CD4-positive, alpha-beta T cell treated with Interferon gamma for 1 hour (primary cell): ENCODE measurements around the gene UTP15.

Source experiments
- DNase-seq: peaks from one replicate; pipeline ENCODE4 v3.0.0-alpha.2; 2020

The UTP15 gene

DNA sequence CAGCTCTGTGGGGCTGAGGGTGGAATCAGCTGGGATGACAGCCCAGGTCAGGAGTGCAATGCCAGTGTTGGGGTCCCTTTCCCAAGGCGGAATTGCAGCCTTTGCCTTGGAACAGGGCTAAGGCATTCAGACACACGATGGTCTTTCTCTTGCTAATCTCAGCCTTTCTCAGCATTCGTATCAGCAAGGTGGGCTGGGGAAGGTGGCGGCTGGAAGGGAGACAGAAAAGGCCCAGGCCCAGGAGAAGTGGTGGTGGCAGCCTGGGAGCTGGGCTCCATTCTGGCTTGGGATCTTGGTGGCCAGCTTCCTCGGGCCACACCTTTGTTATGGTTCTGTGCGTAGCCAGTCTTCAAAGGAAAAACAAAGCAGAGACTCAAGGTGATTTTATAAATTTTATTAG, 59.3 kb downstream of the UTP15 start:
- no peak for DNase-seq

DNA sequence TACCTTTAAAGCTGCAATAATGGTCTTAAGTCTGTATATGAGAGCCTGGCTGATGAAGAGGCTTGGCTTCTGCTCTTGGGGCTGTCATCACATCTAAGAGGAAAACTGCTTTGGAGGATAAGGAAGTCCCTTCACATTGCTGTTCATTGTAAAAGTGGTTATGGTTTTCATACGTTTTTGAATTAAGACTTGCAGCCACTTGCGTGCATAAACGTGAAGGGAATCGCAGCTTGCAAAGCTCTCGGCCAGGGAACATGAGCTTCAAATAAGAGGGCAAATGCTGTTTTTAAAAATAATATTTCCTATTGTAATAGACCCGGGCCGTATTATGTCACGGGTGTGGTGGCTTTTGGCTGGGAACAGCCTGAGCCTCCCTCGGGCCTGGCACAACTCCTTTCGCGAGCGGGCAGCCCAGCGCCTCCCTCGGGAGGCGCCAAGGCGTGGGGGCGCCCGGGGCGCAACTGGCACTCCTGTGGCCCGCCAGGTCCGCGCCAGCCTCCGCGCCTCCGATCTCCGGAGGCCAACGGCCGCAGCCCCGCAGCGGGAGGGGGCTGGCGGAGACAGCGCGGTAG, 59.9 kb downstream of the UTP15 start:
- DNase-seq: no peak

DNA sequence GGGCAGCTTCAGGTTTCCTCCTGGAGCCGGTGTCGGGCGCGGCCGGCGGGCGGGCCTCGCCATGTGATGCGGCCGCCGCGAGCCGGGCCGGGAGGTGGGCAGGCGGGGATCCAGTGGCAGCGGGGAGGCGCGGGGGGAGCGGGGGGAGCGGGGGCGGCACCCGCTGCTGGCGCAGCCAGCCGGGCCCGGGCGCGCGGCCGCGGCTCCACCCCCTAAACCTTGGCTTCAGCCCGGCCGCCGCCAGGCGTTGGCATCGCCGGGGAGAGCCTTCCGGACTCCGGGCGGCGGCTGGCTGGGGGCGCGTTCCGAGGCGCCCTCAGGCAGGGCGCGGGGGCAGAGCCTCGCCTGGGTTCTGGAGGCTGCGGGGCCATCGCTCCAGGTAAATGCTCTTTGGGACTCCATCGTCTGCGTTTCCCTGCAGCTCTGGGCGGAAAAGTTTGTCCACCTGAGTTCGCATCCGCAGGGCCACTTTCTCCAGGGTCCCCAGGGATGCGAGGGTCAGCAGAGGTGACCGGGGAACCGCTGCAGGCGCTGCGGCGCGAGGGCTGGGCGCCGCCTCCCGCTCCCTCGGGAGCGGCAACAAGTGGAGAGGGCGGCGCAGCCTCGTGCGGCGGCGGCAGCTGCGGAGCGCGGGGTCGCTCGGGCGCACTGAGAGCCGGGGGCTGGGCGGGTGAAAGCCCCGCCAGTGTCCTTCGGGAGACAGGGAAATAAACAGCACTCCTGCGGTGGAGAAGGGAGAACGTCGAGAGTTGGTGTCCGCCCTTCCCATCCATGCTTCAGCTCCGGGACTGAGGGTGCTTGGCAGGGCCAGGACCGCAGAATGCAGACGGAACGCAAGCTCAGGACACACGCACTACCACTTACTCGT, 60.6 kb downstream of the UTP15 start, which contains the start of gene ARHGEF28:
Gene ARHGEF28, plus strand, starts transcription at position 253 of the 868 bp plus-strand sequence. CDS start 58,656 bp downstream, outside the sequence.
- peak; percentile 11 for DNase-seq

DNA sequence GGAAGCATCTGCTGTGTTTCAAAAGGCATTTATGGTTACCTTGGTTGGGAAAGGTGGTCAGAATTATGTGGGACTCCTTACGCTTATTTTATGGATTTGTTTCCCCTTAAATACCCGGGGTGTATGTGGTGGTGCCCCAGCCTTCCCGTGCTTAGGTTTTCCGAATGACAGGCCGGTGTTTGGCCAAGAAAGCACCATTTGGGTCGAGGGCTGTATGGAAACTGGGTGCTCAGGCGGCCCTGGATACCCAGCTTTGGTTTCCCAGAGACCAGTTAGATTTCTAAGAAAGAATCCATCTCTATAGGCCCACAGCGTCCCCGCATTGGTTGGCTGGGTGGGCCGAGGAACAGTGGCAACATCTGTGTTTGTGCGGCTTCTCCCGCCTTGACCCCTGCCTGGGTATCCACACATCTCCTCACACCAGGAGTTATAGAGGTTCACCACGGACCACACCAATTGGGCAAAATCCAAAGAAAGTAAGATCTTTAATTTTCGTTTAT, 61.3 kb downstream of the UTP15 start:
- no peak for DNase-seq

DNA sequence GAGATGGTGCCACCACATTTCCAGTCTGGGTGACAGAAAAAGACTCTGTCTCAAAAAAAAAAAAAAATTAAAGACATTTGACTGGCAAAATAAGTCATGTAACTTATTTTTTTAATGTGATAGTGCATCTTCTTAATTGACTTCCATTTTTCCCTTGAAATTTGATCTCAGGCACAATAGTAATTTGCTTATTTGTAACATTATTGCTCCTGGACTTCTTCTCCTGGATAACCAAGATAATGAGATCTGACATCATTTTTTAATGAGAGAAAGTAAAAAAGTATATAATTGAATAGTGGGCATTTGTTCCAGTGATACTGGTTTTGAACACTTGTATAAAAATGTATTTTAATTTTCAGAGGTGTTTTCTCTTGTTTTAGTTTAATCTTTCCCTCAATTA, 63.9 kb downstream of the UTP15 start:
- DNase-seq: no peak

DNA sequence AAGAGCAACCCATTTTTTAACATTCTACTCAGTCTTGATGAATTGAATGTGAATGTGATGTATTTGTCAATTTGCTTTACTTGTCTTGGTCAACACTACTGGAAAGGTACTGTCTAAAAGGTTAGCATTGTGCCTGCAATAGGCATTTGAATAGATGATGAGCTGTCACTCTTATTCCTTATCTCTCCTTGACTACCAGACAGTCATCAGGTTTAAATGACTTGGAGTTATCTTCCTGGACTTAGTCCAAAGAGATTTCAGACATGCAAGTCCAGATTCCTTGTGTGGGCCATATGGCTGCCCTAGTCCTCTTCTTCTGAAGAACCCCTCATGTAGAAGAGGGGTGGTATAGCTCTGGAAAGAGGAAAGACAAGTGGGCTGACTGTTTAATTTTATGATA, 65.2 kb downstream of the UTP15 start:
- no peak for DNase-seq

DNA sequence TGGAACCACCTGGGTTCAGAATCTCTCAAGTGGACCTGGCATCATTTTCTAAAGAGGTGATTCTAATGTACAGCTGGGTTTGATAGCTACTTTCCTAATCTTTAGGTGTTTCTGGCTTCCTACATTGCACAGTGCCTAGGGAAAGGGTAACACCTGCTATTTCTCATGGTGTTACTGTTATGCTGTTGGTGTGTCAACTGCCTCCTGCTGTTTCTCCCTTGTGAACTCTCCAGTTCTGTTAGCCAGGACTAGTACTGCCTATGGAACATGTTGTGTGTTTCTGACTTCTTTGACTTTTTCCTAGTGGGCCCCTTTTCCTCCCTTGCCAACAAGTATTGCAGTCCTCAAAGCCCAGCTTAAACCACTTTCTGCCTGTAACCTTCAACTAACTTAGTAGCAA, 66.0 kb downstream of the UTP15 start:
- DNase-seq: no peak
